Endothelial cell (in vitro differentiated cells): ENCODE results near the gene SCLY. TPM values are rescaled to one million over a fixed set of nuclear protein-coding genes. Genes with fewer than 3 reads are reported as not detected.

ENCODE experiments used
- DNase-seq: peaks from one replicate; pipeline ENCODE4 v3.0.0; 2021; ENCODE audit warnings: low spot score
- H3K27ac Mint-ChIP-seq: one replicate; pipeline ENCODE4 v1.8.0; 2021; ENCODE audit warnings: mixed read lengths, inconsistent platforms; ENCODE audit not compliant: unreplicated experiment
- H3K27me3 Mint-ChIP-seq: one replicate; pipeline ENCODE4 v1.8.0; 2021; ENCODE audit warnings: mild to moderate bottlenecking, moderate library complexity, mixed read lengths, inconsistent platforms; ENCODE audit not compliant: unreplicated experiment
- H3K36me3 Mint-ChIP-seq: one replicate; pipeline ENCODE4 v1.8.0; 2021; ENCODE audit warnings: mild to moderate bottlenecking, low read depth, mixed read lengths, inconsistent platforms; ENCODE audit not compliant: unreplicated experiment
- H3K4me1 Mint-ChIP-seq: one replicate; pipeline ENCODE4 v1.8.0; 2021; ENCODE audit warnings: mild to moderate bottlenecking, mixed read lengths, inconsistent platforms; ENCODE audit not compliant: unreplicated experiment
- H3K4me3 Mint-ChIP-seq: one replicate; pipeline ENCODE4 v1.8.0; 2021; ENCODE audit warnings: mild to moderate bottlenecking, mixed read lengths, inconsistent platforms; ENCODE audit not compliant: unreplicated experiment
- H3K9me3 Mint-ChIP-seq: one replicate; pipeline ENCODE4 v1.8.0; 2021; ENCODE audit warnings: mixed read lengths, inconsistent platforms; ENCODE audit not compliant: unreplicated experiment
- CTCF ChIP-seq: fragments of 200-600 bp; sonication (generic); IDR thresholded peaks from one replicate; pipeline ENCODE4 v1.5.0; 2021; ENCODE audit warnings: antibody characterized with exemption; ENCODE audit not compliant: unreplicated experiment
- total RNA-seq: library from RNA; stranded (reverse); fragmentation: NEBNext Ultra II Directional; extraction: Animal tissue kit (Norgen Biotek cat#: 25700); gene quantifications from one replicate; pipeline ENCODE4 v1.2.1, GENCODE V29; 2021; ENCODE audit not compliant: unreplicated experiment

The SCLY gene
- total RNA-seq, 1 donor from 2014 or later = 17.7 TPM

- Mint-ChIP-seq H3K27ac (peak overlapping the region; percentile 85), H3K27me3 (peaks cover 9% of the 10 kb centered on the region)
Measured at GRCh38 chr2:238133499-238134392, 72.9 kb downstream of the SCLY start.

GRCh38 chr2:238134393-238134785 is 73.6 kb downstream of the SCLY start:
- Mint-ChIP-seq H3K9me3 (no peaks in the 10 kb centered on the region), H3K27ac (no peak overlapping the region), H3K36me3 (no peaks in the 10 kb centered on the region), H3K4me1 (no peaks in the 10 kb centered on the region), H3K27me3 (peaks cover 9% of the 10 kb centered on the region), H3K4me3 (no peak overlapping the region)
- TF ChIP-seq CTCF = no peak
- no peak for DNase-seq

More at GRCh38 chr2:238133499-238134392, 72.9 kb downstream of the SCLY start:
- H3K4me1 Mint-ChIP-seq = no peaks in the 10 kb centered on the region
- H3K4me3 Mint-ChIP-seq = no peak overlapping the region
- H3K9me3 Mint-ChIP-seq = no peaks in the 10 kb centered on the region
- TF ChIP-seq CTCF = peak; percentile 13
- no peaks in the 10 kb centered on the region for H3K36me3 Mint-ChIP-seq
- no peak for DNase-seq

- Mint-ChIP-seq H3K4me3 (no peak overlapping the region), H3K9me3 (no peaks in the 10 kb centered on the region), H3K27me3 (peaks cover 12% of the 10 kb centered on the region), H3K27ac (no peak overlapping the region), H3K36me3 (no peaks in the 10 kb centered on the region), H3K4me1 (no peaks in the 10 kb centered on the region)
- no peak for DNase-seq
- TF ChIP-seq CTCF = no peak
Measured at GRCh38 chr2:238135601-238136150, 74.9 kb downstream of the SCLY start.

GRCh38 chr2:238136820-238137537 is 76.2 kb downstream of the SCLY start:
- H3K4me3 Mint-ChIP-seq = no peak overlapping the region
- H3K9me3 Mint-ChIP-seq = no peaks in the 10 kb centered on the region
- peaks cover 14% of the 10 kb centered on the region for H3K27me3 Mint-ChIP-seq
- TF ChIP-seq CTCF = no peak
- peaks cover 3% of the 10 kb centered on the region for H3K4me1 Mint-ChIP-seq
- peaks cover 3% of the 10 kb centered on the region for H3K36me3 Mint-ChIP-seq
- DNase-seq = no peak
- H3K27ac Mint-ChIP-seq = no peak overlapping the region

- peaks cover 13% of the 10 kb centered on the region for H3K27me3 Mint-ChIP-seq
- H3K36me3 Mint-ChIP-seq = peaks cover 3% of the 10 kb centered on the region
- H3K4me3 Mint-ChIP-seq = no peak overlapping the region
- H3K9me3 Mint-ChIP-seq = no peaks in the 10 kb centered on the region
- TF ChIP-seq CTCF = no peak
- DNase-seq = no peak
- no peak overlapping the region for H3K27ac Mint-ChIP-seq
- H3K4me1 Mint-ChIP-seq = peaks cover 3% of the 10 kb centered on the region
Measured at GRCh38 chr2:238137885-238138284, 77.1 kb downstream of the SCLY start.
